Effector memory CD4-positive, alpha-beta T cell (primary cell): ENCODE measurements around the gene AGPAT2.
A peak's percentile ranks its signal among the peaks of the same experiment; 100 is the strongest.
"Not testable (repeated sequence)": the region's sequence is repeated elsewhere in the genome, so short reads cannot be mapped to it uniquely, and the experiment has no call there.

Source experiments
- DNase-seq, 3 donors: peaks; one replicate each; pipeline ENCODE4 v3.0.0-alpha.2; 2020
- H3K27ac ChIP-seq: 2 replicates; pipeline ENCODE4 v1.7.0; 2013; ENCODE audit warnings: mild to moderate bottlenecking, low read length, moderate library complexity; ENCODE audit not compliant: insufficient read depth, poor library complexity, severe bottlenecking
- H3K27me3 ChIP-seq: replicated peaks from 2 replicates; pipeline ENCODE4 v1.7.0; 2013; ENCODE audit warnings: mild to moderate bottlenecking, low read length; ENCODE audit not compliant: insufficient read depth, control insufficient read depth, poor library complexity, severe bottlenecking
- H3K36me3 ChIP-seq: 2 replicates; pipeline ENCODE4 v1.7.0; 2013; ENCODE audit warnings: mild to moderate bottlenecking, low read length, moderate library complexity; ENCODE audit not compliant: control insufficient read depth, insufficient read depth
- H3K4me1 ChIP-seq: 2 replicates; pipeline ENCODE4 v1.7.0; 2013; ENCODE audit warnings: low read length, mild to moderate bottlenecking; ENCODE audit not compliant: control insufficient read depth, insufficient read depth, poor library complexity, severe bottlenecking
- H3K4me3 ChIP-seq: 2 replicates; pipeline ENCODE4 v1.7.0; 2013; ENCODE audit warnings: low read length, low read depth, mild to moderate bottlenecking; ENCODE audit not compliant: insufficient read depth, poor library complexity, severe bottlenecking
- H3K9me3 ChIP-seq: 2 replicates; pipeline ENCODE4 v1.7.0; 2013; ENCODE audit warnings: mild to moderate bottlenecking, low read length, moderate library complexity; ENCODE audit not compliant: control insufficient read depth

The AGPAT2 gene

DNA sequence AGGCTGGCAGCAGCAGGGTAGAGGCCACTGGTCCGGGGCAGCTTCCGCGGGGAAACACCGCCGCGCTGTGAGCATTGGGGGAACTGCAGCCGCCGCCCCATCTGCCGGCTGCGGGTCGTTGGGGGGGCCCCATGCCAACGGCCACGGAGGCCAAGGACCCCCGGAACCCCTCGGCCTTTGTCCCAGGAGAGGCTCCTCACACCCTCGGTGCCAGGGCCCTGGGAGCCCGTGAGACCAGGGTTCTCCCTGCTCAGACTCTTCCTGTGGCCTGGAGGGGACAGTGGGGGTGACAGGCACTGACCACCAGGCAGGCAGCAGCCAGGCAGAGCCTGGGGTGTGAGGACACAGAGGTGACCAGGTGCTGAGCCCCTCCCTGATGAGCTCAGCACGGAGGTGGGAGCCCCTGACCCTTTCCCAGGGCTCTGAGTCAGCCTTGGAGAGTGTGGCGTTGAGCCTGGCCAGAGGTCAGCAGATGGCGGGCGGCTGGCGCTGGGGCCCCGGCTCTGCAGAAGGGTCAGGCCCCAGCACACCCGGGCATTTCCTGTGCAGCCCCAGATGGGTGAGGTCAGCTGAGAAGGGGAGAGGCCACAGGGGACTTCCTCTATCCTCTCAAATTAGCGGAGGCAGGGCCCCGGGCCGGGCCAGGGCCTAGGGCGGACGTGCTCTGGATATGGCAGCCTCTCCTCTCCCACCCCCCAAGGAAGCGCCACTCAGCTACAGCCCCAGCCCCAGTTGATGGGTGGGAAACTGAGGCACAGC is 42.5 kb downstream of the AGPAT2 start:
- H3K4me3 ChIP-seq = no peak overlapping the region
- no peaks in the 10 kb centered on the region for H3K36me3 ChIP-seq
- no peaks in the 10 kb centered on the region for H3K9me3 ChIP-seq
- peak; percentile 39 to 54 (median 51) for DNase-seq
- no peak overlapping the region for H3K27ac ChIP-seq
- peaks cover 8% of the 10 kb centered on the region for H3K4me1 ChIP-seq
- H3K27me3 ChIP-seq = peaks cover 24% of the 10 kb centered on the region

DNA sequence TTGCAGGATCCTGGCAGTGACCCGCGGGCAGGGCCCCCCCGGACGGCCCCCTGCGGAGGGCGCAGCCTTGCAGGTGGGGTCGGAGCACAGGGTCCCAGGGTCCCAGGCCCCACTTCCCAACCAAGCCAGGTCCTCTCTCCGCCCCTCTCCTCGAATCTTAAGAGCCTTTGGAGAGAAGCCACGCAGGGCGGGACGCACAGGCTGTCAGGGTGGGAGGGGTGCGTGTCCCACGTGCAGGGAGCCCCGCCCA is 43.0 kb downstream of the AGPAT2 start:
- no peak for DNase-seq

DNA sequence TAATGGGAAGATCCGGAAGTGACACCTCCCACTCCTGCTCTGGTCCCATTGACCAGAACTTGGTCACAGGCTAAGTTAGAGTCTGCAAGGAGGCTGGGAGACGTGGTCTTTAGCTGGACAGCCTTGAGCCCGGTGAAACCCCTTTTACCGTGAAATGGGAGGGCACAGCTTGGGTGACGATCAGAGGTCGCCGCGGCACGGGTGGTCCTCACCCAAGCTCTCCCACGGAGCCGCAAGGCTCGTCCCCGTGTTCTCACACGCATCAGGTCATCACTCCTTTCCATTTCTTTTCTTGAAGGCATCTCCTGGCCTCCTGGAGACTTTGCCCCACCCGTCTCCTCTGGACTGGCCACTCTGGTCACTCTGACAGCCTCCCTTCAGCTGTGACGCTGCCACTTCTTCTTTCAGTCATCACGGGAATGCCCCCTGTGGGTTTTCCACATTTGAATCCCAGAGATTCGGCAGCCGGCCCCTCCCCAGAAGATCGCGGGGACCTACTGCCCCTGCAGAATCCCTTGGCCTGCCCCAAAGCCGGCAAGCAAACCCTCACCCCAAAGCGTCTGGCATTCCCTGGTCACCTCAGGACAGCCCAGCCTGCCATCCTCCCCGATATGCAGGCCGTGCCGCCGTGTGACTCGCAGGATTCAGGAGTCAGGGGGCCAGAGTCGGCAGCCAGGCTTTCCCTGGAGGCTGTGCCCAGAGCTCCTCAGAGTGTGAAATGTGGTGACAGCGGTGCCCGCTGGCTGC is 43.5 kb downstream of the AGPAT2 start:
- H3K4me1 ChIP-seq = peaks cover 8% of the 10 kb centered on the region
- H3K9me3 ChIP-seq = no peaks in the 10 kb centered on the region
- H3K27ac ChIP-seq = no peak overlapping the region
- no peak overlapping the region for H3K4me3 ChIP-seq
- H3K36me3 ChIP-seq = no peaks in the 10 kb centered on the region
- DNase-seq = no peak
- H3K27me3 ChIP-seq = peaks cover 24% of the 10 kb centered on the region

More for the DNA sequence above, 43.0 kb downstream of the AGPAT2 start:
- no peak overlapping the region for H3K4me3 ChIP-seq
- H3K27me3 ChIP-seq = peaks cover 24% of the 10 kb centered on the region
- H3K27ac ChIP-seq = no peak overlapping the region
- no peaks in the 10 kb centered on the region for H3K36me3 ChIP-seq
- H3K9me3 ChIP-seq = no peaks in the 10 kb centered on the region
- H3K4me1 ChIP-seq = peaks cover 8% of the 10 kb centered on the region

DNA sequence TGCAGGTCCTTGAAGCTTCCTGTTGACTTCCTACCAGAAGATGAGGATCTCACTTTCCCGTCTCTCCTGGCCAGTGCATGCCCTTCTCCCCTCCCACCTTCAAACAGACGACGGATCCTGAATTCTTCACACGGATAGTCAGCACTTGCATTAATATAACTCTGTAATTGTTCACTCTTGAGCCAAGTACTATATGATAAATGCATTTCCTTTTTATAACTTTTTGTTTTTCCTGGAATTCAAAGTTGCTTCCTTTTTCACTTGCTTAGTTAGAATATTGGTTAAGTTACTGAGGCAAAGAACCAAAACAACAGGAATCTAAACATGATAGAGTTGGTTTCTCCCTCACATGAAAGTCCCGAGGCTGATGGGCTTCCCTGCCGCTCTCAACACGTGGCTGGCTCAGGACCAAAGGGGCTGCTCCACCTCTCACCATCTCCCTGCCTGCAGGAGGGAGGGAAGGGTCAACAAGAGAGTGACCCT is 44.8 kb downstream of the AGPAT2 start:
- Histone ChIP-seq H3K9me3 (no peaks in the 10 kb centered on the region), H3K36me3 (no peaks in the 10 kb centered on the region), H3K27me3 (peaks cover 24% of the 10 kb centered on the region), H3K4me3 (no peak overlapping the region), H3K4me1 (peaks cover 8% of the 10 kb centered on the region), H3K27ac (no peak overlapping the region)
- no peak for DNase-seq

DNA sequence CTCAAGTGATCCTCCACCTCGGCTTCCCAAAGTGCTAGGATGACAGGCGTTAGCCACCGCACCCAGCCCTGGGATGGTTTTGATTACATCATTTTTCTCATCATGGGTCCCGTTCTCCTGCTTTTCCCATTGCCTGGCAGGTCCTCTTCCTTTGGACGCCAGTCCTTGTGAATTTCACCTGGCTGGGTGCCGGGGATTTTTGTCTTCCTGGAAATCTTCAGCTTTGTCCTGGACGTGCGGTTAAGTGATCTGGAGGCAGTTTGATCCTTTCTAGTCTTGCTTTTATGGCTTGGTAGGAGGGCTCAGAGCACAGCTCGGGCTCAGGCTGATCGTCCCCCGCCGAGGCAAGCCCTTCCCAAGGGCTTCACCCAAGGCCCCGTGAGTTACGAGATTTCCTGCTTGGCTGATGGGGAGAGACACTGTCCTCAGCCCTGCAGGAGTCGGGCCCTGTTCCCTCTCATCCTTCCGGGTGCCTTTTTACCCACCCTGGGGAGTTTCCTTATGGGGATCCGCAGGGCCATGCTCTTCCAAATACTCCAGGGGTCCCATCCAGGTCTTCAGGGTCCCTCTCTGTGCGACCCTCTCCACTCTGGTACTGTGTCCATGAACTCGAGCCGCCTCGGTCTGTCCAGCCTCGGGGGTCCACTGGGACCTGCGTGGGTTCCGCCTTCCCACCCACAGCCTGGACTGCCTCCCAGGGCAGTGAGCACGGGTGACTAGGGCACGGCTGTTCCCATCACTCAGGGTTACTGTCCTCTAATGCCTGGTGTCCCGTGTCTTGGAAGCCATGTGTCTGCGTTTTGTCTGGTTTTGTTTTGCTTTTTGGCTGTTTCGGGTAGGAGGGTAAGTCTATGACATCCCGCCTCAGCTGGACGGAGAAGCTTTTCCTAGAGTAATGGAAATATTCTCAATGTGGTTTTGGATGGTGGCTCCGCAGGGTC is 46.8 kb downstream of the AGPAT2 start:
- DNase-seq = no peak
- H3K27me3 ChIP-seq = peaks cover 16% of the 10 kb centered on the region
- no peaks in the 10 kb centered on the region for H3K36me3 ChIP-seq
- no peak overlapping the region for H3K4me3 ChIP-seq
- H3K4me1 ChIP-seq = peaks cover 8% of the 10 kb centered on the region
- H3K9me3 ChIP-seq = no peaks in the 10 kb centered on the region
- H3K27ac ChIP-seq = no peak overlapping the region

DNA sequence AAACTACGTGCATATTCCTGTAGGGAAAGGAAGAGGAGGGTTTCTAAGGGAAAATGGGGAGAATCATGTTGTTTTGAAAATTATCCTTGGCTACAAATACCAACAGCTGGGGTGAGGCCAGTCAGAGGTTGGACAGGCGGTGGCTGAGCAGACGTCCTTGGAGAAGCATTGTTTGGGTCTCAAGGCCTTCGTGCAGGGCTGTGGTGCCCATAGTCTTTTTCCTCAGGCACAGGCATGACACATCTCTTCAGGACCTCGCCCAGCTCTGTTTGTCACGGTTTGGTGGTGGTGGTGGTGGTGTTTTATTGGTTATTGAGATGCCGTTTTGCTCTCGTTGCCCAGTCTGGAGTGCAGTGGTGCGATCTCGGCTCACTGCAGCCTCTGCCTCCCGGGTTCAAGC is 52.4 kb downstream of the AGPAT2 start:
- Histone ChIP-seq H3K27ac (no peak overlapping the region), H3K9me3 (no peaks in the 10 kb centered on the region), H3K4me3 (no peak overlapping the region), H3K36me3 (no peaks in the 10 kb centered on the region), H3K27me3 (no peaks in the 10 kb centered on the region), H3K4me1 (no peaks in the 10 kb centered on the region)
- DNase-seq = no peak

DNA sequence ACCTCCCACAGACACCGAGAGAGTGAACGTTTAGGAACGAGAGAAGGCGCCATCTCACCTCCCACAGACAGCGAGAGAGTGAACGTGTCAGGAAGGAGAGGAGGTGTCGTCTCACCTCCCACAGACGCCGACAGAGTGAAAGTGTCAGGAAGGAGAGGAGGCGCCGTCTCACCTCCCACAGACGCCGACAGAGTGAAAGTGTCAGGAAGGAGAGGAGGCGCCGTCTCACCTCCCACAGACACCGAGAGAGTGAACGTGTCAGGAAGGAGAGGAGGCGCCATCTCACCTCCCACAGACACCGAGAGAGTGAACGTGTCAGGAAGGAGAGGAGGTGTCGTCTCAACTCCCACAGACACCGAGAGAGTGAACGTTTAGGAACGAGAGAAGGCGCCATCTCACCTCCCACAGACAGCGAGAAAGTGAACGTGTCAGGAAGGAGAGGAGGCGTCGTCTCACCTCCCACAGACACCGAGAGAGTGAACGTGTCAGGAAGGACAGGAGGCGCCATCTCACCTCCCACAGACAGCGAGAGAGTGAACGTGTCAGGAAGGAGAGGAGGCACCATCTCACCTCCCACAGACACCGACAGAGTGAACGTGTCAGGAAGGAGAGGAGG is 54.7 kb downstream of the AGPAT2 start:
- H3K27me3 ChIP-seq, DNase-seq, H3K27ac ChIP-seq, H3K36me3 ChIP-seq, H3K9me3 ChIP-seq, H3K4me3 ChIP-seq, H3K4me1 ChIP-seq: not testable (repeated sequence)

DNA sequence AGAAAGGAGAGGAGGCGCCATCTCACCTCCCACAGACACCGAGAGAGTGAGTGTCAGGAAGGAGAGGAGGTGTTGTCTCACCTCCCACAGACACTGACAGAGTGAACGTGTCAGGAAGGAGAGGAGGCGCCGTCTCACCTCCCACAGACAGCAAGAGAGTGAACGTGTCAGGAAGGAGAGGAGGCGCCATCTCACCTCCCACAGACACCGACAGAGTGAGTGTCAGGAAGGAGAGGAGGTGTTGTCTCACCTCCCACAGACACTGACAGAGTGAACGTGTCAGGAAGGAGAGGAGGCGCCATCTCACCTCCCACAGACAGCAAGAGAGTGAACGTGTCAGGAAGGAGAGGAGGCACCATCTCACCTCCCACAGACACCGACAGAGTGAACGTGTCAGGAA is 55.2 kb downstream of the AGPAT2 start:
- H3K27ac ChIP-seq, H3K36me3 ChIP-seq, H3K4me1 ChIP-seq, H3K27me3 ChIP-seq, H3K9me3 ChIP-seq, H3K4me3 ChIP-seq: not testable (repeated sequence)
- DNase-seq = peak in 2 of 3 donors; percentile 22 to 23

DNA sequence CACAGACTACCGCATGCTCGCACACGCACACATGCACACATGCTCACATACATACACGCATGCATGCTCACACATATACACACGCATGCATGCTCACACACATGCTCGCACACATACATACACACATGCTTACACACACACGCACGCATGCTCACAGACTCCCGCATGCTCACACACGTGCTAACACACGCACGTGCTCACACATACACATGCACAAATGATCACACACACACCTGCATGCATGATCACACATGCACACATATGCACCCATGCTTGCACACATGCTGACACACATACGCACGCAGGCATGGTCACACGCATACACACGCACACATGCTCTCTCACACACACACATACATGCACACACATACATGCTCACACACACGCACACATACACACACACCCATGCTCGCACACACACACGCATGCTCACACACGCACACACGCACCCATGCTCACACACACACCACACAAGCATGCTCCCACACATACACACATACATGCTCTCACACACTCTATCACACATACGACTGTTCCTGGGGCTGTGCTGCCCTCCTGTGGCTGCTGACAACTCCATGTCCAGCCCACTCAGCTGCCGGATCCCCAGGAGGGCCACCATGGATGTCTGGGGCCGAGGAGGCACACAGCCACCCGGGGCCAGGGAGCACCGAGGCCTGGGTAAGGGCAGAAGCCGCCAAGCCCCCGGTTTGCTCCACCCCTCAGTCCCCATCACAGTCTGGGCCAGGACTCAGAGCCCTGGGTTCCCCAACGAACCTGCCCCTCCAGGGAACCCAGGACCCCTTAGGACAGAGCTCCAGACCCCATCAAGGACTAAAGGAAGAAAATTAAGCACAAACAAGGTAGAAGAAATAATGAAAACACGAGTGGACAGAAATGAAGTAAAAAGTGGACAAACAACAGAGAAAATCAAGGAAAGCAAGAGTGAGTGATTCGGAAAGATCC is 55.9 kb downstream of the AGPAT2 start:
- H3K27me3 ChIP-seq = no peaks in the 10 kb centered on the region
- peak; percentile 65 to 70 (median 69) for DNase-seq
- H3K4me1 ChIP-seq = no peaks in the 10 kb centered on the region
- H3K27ac ChIP-seq = no peak overlapping the region
- H3K4me3 ChIP-seq = no peak overlapping the region
- no peaks in the 10 kb centered on the region for H3K36me3 ChIP-seq
- no peaks in the 10 kb centered on the region for H3K9me3 ChIP-seq
